Measurements from ENCODE around the gene METRN.

DNA sequence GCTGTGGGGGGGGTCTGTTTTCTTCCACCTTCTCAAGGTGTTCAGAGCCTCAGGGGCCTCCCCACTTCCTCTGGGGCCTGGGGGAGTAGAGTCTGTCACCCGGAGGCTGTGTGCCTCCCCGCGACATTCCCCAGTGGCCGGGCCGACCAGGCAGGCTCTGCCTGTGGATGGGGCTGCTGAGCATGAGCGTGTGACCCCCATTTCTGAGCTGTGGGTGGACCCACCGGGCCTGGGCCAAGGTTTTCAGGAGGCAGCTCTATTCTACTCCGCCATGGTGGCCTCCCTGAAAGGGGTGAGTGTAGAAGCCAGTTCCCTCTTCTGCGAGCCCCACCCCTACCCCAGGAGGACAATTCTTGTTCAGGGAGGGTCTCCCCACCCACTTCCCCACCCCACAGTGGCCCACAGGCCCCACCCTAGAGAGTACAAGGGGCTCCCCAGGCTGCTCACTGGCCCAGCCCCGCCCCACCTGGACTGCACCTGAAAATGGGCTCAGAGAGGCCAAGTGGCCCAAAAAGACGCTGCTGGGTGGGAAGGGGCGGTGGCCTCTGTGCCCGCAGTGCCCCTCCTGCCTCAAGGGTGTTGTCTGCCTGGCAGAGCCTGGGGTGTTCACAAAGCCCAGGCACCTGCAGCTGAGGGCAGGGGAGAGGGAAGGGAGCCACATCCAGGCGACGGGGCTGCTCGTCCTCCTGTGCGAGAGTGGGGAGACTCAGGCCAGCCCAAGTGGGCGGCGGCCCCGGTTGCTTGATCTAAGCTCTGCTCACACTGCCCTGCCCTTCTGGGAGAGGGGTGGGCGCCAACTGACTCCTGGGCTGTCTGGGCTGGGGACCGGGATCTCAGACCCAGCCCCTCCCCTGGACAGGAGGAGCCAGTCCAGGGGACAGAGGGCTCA lies 47.0 kb downstream of the METRN start:
- TF ChIP-seq, protein P1, sequence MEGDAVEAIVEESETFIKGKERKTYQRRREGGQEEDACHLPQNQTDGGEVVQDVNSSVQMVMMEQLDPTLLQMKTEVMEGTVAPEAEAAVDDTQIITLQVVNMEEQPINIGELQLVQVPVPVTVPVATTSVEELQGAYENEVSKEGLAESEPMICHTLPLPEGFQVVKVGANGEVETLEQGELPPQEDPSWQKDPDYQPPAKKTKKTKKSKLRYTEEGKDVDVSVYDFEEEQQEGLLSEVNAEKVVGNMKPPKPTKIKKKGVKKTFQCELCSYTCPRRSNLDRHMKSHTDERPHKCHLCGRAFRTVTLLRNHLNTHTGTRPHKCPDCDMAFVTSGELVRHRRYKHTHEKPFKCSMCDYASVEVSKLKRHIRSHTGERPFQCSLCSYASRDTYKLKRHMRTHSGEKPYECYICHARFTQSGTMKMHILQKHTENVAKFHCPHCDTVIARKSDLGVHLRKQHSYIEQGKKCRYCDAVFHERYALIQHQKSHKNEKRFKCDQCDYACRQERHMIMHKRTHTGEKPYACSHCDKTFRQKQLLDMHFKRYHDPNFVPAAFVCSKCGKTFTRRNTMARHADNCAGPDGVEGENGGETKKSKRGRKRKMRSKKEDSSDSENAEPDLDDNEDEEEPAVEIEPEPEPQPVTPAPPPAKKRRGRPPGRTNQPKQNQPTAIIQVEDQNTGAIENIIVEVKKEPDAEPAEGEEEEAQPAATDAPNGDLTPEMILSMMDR (IDR thresholded peaks at IDR 0.05) = no peak
- TF ChIP-seq POLR2A (IDR thresholded peaks at IDR 0.05) = no peak
